Mammary epithelial cell (primary cell): ENCODE data around the gene NUP210L.

Source experiments
- CTCF ChIP-seq, 2 donors: IDR thresholded peaks in 1 of 2; conservative IDR thresholded peaks in 1 of 2; 2 replicates each; pipeline ENCODE4 v1.5.1; 2011 to 2012; ENCODE audit warnings: inconsistent platforms in 2 of 2, low read length in 2 of 2, mild to moderate bottlenecking in 2 of 2, control low read depth in 1 of 2, low read depth in 1 of 2; ENCODE audit not compliant: insufficient read depth in 1 of 2; ENCODE audit errors: extremely low read depth in 1 of 2
- EZH2 ChIP-seq: IDR thresholded peaks from 2 replicates; pipeline ENCODE4 v1.6.1; 2012; ENCODE audit warnings: low read length, inconsistent platforms, borderline replicate concordance

DNA sequence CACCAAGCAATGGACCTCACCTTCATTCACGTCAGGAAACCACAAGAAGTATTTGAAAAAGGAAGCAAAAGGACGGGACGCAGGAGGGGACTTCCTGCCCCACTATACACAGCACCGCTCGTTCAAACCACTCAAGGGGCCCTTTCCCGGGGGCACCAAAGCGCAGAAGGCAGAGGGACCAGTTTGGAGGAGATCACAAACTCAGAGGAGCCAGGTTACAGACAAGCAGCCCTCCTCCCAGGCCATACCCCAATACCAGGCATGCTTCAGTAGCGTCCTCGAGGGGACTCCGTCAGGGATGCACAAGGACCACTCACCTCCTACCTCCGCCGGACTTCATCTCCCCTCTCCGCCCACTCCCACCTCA, 197.1 kb downstream of the NUP210L start:
- TF ChIP-seq CTCF (conservative IDR thresholded peaks at IDR 0.05 in 1 of 2, IDR thresholded peaks at IDR 0.05 in 1 of 2; ENCODE audit: extremely low read depth in 1 of 2, insufficient read depth in 1 of 2, low read depth in 1 of 2, low read length in 2 of 2) (no peak), EZH2 (no peak)
